Measurements from ENCODE around the gene NR2F6. TPM values are rescaled to one million over a fixed set of nuclear protein-coding genes. Genes with fewer than 3 reads are reported as not detected.

NR2F6 gene
- polyA plus RNA-seq, 1 donor (not counting 4 experiments of a cell fraction or from before 2014, with no cell fraction given), result 12.3 TPM

DNA sequence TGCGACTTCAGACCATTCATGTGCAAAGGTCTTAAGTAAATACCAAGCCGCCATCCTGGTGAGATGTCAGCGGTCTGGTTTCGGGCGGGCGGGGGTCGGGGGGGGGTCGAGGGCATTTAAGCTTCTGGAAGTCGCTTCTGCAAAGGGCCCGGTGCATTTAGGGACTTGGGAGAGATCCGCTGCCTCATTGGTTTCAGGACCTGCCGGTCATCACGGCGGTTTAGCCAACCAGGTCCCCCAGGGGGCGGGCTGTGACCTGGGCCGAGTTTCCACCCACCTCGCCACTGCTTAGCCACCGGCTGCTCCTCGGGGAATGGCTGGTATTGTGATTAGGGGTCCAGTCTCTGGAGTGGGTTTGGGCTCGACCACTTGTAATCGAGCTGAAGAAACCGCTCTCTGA, 43.8 kb upstream of the NR2F6 start:
- FAIRE-seq, result no peak
- H4K20me1 ChIP-seq (ENCODE audit: control insufficient read depth, extremely low read depth, insufficient read depth, low read length), result no peaks in the 10 kb centered on the region
- no peak overlapping the region for H3K27ac ChIP-seq (ENCODE audit: control insufficient read depth, insufficient read depth, low read length)
- TF ChIP-seq, protein P1, sequence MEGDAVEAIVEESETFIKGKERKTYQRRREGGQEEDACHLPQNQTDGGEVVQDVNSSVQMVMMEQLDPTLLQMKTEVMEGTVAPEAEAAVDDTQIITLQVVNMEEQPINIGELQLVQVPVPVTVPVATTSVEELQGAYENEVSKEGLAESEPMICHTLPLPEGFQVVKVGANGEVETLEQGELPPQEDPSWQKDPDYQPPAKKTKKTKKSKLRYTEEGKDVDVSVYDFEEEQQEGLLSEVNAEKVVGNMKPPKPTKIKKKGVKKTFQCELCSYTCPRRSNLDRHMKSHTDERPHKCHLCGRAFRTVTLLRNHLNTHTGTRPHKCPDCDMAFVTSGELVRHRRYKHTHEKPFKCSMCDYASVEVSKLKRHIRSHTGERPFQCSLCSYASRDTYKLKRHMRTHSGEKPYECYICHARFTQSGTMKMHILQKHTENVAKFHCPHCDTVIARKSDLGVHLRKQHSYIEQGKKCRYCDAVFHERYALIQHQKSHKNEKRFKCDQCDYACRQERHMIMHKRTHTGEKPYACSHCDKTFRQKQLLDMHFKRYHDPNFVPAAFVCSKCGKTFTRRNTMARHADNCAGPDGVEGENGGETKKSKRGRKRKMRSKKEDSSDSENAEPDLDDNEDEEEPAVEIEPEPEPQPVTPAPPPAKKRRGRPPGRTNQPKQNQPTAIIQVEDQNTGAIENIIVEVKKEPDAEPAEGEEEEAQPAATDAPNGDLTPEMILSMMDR (optimal IDR thresholded peaks at IDR 0.05 in 1 of 3, IDR thresholded peaks at IDR 0.05 in 1 of 3, conservative IDR thresholded peaks at IDR 0.05 in 1 of 3; ENCODE audit: extremely low read depth in 1 of 3, insufficient read depth in 2 of 3, low read length in 3 of 3), result no peak
- no peak for TF ChIP-seq EZH2 (IDR thresholded peaks at IDR 0.05; ENCODE audit: low read length)
- no peak overlapping the region for H3K4me3 ChIP-seq (ENCODE audit: control insufficient read depth in 2 of 3, extremely low read depth in 1 of 3, insufficient read depth in 2 of 3, low read depth in 1 of 3, low read length in 3 of 3)
- H3K36me3 ChIP-seq (ENCODE audit: control insufficient read depth in 2 of 2, extremely low read depth in 1 of 2, insufficient read depth in 2 of 2, low read length in 2 of 2), result peaks cover 0 to 7% of the 10 kb centered on the region in 2 experiments
- no peak overlapping the region for H3K9ac ChIP-seq (ENCODE audit: control insufficient read depth, extremely low read depth, insufficient read depth, low read length)
- H3K79me2 ChIP-seq (ENCODE audit: control insufficient read depth, insufficient read depth, low read length), result peaks cover 4% of the 10 kb centered on the region
- H3K9me1 ChIP-seq (ENCODE audit: control insufficient read depth, extremely low read depth, insufficient read depth, low read length), result no peaks in the 10 kb centered on the region
- dilution Hi-C loops (cut with MboI; ENCODE audit: extremely low pct_ligation_motif_present, low sequenced_read_pairs), result no loop called here
- no peaks in the 10 kb centered on the region for H3K9me3 ChIP-seq (ENCODE audit: control insufficient read depth, low read depth, low read length)
- no peak overlapping the region for H2AFZ ChIP-seq (ENCODE audit: control insufficient read depth, low read length)
- no peaks in the 10 kb centered on the region for H3K4me1 ChIP-seq (ENCODE audit: control insufficient read depth, extremely low read depth, insufficient read depth, low read length)
- DNase-seq (ENCODE audit: low read depth, low spot score), result no peak
- no peak overlapping the region for H3K4me2 ChIP-seq (ENCODE audit: control insufficient read depth, extremely low read depth, insufficient read depth, low read depth, low read length)
- no peaks in the 10 kb centered on the region for H3K27me3 ChIP-seq (ENCODE audit: control insufficient read depth, extremely low read depth, insufficient read depth, low read length)

DNA sequence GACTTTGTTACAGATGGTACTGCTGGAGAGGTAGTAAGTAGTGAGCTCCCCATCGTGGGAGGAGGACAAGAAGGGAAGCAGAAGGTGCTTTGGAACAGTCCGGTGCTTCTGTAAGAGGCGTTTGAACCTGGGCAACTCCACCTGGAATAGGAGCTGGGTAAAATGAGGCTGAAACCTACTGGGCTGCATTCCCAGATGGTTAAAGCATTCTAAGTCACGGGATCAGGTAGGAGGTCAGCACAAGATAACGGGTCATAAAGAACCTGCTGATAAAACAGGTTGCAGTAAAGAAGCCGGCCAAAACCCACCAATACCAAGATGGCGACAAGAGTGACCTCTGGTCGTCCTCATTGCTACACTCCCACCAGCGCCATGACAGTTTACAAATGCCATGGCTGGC, 41.0 kb upstream of the NR2F6 start:
- TF ChIP-seq, protein P1 (optimal IDR thresholded peaks at IDR 0.05 in 1 of 3, IDR thresholded peaks at IDR 0.05 in 1 of 3, conservative IDR thresholded peaks at IDR 0.05 in 1 of 3; ENCODE audit: extremely low read depth in 1 of 3, insufficient read depth in 2 of 3, low read length in 3 of 3), result no peak
- no peak for TF ChIP-seq EZH2 (IDR thresholded peaks at IDR 0.05; ENCODE audit: low read length)
- Histone ChIP-seq H4K20me1 (ENCODE audit: control insufficient read depth, extremely low read depth, insufficient read depth, low read length) (no peaks in the 10 kb centered on the region), H3K27me3 (ENCODE audit: control insufficient read depth, extremely low read depth, insufficient read depth, low read length) (no peaks in the 10 kb centered on the region), H2AFZ (ENCODE audit: control insufficient read depth, low read length) (no peak overlapping the region), H3K79me2 (ENCODE audit: control insufficient read depth, insufficient read depth, low read length) (no peaks in the 10 kb centered on the region), H3K27ac (ENCODE audit: control insufficient read depth, insufficient read depth, low read length) (no peak overlapping the region), H3K4me2 (ENCODE audit: control insufficient read depth, extremely low read depth, insufficient read depth, low read depth, low read length) (no peak overlapping the region), H3K4me3 (ENCODE audit: control insufficient read depth in 2 of 3, extremely low read depth in 1 of 3, insufficient read depth in 2 of 3, low read depth in 1 of 3, low read length in 3 of 3) (no peak overlapping the region), H3K9me1 (ENCODE audit: control insufficient read depth, extremely low read depth, insufficient read depth, low read length) (no peaks in the 10 kb centered on the region), H3K4me1 (ENCODE audit: control insufficient read depth, extremely low read depth, insufficient read depth, low read length) (peaks cover 6% of the 10 kb centered on the region), H3K9me3 (ENCODE audit: control insufficient read depth, low read depth, low read length) (no peaks in the 10 kb centered on the region), H3K36me3 (ENCODE audit: control insufficient read depth in 2 of 2, extremely low read depth in 1 of 2, insufficient read depth in 2 of 2, low read length in 2 of 2) (peaks cover 0 to 2% of the 10 kb centered on the region in 2 experiments), H3K9ac (ENCODE audit: control insufficient read depth, extremely low read depth, insufficient read depth, low read length) (no peak overlapping the region)
- dilution Hi-C loops (cut with MboI; ENCODE audit: extremely low pct_ligation_motif_present, low sequenced_read_pairs), result no loop called here
- FAIRE-seq, result no peak
- DNase-seq (ENCODE audit: low read depth, low spot score), result no peak

Data from keratinocyte (primary cell).